ENCODE results near the gene PARP16. TPM values are rescaled to one million over a fixed set of nuclear protein-coding genes. Genes with fewer than 3 reads are reported as not detected.

Gene PARP16
- total and polyA plus RNA-seq, 2 experiments from 2014 or later = 3.6 to 4.1 TPM

- TF ChIP-seq, protein P1, sequence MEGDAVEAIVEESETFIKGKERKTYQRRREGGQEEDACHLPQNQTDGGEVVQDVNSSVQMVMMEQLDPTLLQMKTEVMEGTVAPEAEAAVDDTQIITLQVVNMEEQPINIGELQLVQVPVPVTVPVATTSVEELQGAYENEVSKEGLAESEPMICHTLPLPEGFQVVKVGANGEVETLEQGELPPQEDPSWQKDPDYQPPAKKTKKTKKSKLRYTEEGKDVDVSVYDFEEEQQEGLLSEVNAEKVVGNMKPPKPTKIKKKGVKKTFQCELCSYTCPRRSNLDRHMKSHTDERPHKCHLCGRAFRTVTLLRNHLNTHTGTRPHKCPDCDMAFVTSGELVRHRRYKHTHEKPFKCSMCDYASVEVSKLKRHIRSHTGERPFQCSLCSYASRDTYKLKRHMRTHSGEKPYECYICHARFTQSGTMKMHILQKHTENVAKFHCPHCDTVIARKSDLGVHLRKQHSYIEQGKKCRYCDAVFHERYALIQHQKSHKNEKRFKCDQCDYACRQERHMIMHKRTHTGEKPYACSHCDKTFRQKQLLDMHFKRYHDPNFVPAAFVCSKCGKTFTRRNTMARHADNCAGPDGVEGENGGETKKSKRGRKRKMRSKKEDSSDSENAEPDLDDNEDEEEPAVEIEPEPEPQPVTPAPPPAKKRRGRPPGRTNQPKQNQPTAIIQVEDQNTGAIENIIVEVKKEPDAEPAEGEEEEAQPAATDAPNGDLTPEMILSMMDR (conservative IDR thresholded peaks at IDR 0.05; ENCODE audit: low read depth in 2 of 2) = no peak
- TF ChIP-seq NANOG (IDR thresholded peaks at IDR 0.05; ENCODE audit: borderline replicate concordance) = no peak
- no peak for TF ChIP-seq CREB1 (CRISPR knock-in tag; IDR thresholded peaks at IDR 0.05; ENCODE audit: low read depth)
- TF ChIP-seq, protein P2, sequence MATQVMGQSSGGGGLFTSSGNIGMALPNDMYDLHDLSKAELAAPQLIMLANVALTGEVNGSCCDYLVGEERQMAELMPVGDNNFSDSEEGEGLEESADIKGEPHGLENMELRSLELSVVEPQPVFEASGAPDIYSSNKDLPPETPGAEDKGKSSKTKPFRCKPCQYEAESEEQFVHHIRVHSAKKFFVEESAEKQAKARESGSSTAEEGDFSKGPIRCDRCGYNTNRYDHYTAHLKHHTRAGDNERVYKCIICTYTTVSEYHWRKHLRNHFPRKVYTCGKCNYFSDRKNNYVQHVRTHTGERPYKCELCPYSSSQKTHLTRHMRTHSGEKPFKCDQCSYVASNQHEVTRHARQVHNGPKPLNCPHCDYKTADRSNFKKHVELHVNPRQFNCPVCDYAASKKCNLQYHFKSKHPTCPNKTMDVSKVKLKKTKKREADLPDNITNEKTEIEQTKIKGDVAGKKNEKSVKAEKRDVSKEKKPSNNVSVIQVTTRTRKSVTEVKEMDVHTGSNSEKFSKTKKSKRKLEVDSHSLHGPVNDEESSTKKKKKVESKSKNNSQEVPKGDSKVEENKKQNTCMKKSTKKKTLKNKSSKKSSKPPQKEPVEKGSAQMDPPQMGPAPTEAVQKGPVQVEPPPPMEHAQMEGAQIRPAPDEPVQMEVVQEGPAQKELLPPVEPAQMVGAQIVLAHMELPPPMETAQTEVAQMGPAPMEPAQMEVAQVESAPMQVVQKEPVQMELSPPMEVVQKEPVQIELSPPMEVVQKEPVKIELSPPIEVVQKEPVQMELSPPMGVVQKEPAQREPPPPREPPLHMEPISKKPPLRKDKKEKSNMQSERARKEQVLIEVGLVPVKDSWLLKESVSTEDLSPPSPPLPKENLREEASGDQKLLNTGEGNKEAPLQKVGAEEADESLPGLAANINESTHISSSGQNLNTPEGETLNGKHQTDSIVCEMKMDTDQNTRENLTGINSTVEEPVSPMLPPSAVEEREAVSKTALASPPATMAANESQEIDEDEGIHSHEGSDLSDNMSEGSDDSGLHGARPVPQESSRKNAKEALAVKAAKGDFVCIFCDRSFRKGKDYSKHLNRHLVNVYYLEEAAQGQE (IDR thresholded peaks at IDR 0.05; ENCODE audit: unreplicated experiment) = no peak
- no peak for TF ChIP-seq EZH2phosphoT487 (IDR thresholded peaks at IDR 0.05; ENCODE audit: unreplicated experiment)
- TF ChIP-seq ZNF114 (CRISPR knock-in tag; IDR thresholded peaks at IDR 0.05) = no peak
- no peak for TF ChIP-seq POLR2AphosphoS5 (IDR thresholded peaks at IDR 0.05; ENCODE audit: low read depth)
- no peak for TF ChIP-seq STAT1 (IDR thresholded peaks at IDR 0.05; ENCODE audit: unreplicated experiment)
Measured at GRCh38 chr15:65333856-65334255, 47.2 kb upstream of the PARP16 start (continued).

GRCh38 chr15:65333148-65333820 lies 46.6 kb upstream of the PARP16 start:
- no peaks in the 10 kb centered on the region for H3K36me3 ChIP-seq (ENCODE audit: insufficient read depth)
- ATAC-seq (no peak), DNase-seq (ENCODE audit: low spot score) (no peak)
- Mint-ChIP-seq H3K27me3 (ENCODE audit: insufficient read depth, low read depth, poor library complexity) (peaks cover 9% of the 10 kb centered on the region), H3K27ac (no peak overlapping the region), H3K4me1 (peaks cover 55% of the 10 kb centered on the region), H3K36me3 (ENCODE audit: low read depth) (peaks cover 27% of the 10 kb centered on the region), H3K4me3 (no peak overlapping the region), H3K9me3 (no peaks in the 10 kb centered on the region)
- no peaks in the 10 kb centered on the region for H3K79me2 ChIP-seq (replicated peaks; ENCODE audit: insufficient read depth)
- peak overlapping the region; percentile 43; the same call in 1 of the 2 replicates for H3K4me2 ChIP-seq
- no peaks in the 10 kb centered on the region for H3K9me2 ChIP-seq (ENCODE audit: insufficient read depth)
- H4K20me1 ChIP-seq (replicated peaks; ENCODE audit: insufficient read depth) = no peaks in the 10 kb centered on the region; the same call in 1 of the 2 replicates
- H3K4me3 ChIP-seq = no peak overlapping the region
- 0 out of 2 replicates have a peak, but pooled peaks cover 9% of the 10 kb centered on the region for H3F3A ChIP-seq (replicated peaks; ENCODE audit: low read depth)
- no peak overlapping the region for H2AFZ ChIP-seq
- peaks cover 55% of the 10 kb centered on the region for H3K4me1 ChIP-seq (ENCODE audit: insufficient read depth)
- no peaks in the 10 kb centered on the region for H3K27me3 ChIP-seq (ENCODE audit: insufficient read depth)
- H3K27ac ChIP-seq (ENCODE audit: low read depth) = no peak overlapping the region
- TF ChIP-seq ZNF114 (CRISPR knock-in tag; IDR thresholded peaks at IDR 0.05) = no peak
- TF ChIP-seq NANOG (IDR thresholded peaks at IDR 0.05; ENCODE audit: borderline replicate concordance) = no peak
- TF ChIP-seq EZH2phosphoT487 (IDR thresholded peaks at IDR 0.05; ENCODE audit: unreplicated experiment) = no peak
- TF ChIP-seq, protein P3, sequence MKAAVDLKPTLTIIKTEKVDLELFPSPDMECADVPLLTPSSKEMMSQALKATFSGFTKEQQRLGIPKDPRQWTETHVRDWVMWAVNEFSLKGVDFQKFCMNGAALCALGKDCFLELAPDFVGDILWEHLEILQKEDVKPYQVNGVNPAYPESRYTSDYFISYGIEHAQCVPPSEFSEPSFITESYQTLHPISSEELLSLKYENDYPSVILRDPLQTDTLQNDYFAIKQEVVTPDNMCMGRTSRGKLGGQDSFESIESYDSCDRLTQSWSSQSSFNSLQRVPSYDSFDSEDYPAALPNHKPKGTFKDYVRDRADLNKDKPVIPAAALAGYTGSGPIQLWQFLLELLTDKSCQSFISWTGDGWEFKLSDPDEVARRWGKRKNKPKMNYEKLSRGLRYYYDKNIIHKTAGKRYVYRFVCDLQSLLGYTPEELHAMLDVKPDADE (IDR thresholded peaks at IDR 0.05) = no peak
- no peak for TF ChIP-seq ZNF331 (CRISPR knock-in tag; IDR thresholded peaks at IDR 0.05; ENCODE audit: low read depth)
- TF ChIP-seq POLR2AphosphoS5 (IDR thresholded peaks at IDR 0.05; ENCODE audit: low read depth) = no peak
- TF ChIP-seq, protein P2 (IDR thresholded peaks at IDR 0.05; ENCODE audit: unreplicated experiment) = no peak
- TF ChIP-seq JUNB (IDR thresholded peaks at IDR 0.05; ENCODE audit: unreplicated experiment) = no peak
- TF ChIP-seq, protein P1 (conservative IDR thresholded peaks at IDR 0.05; ENCODE audit: low read depth in 2 of 2) = no peak
- TF ChIP-seq STAT1 (IDR thresholded peaks at IDR 0.05; ENCODE audit: unreplicated experiment) = no peak
- TF ChIP-seq CREB1 (CRISPR knock-in tag; IDR thresholded peaks at IDR 0.05; ENCODE audit: low read depth) = no peak
